ENCODE data around the gene GNGT2.

GNGT2 gene

GRCh38 chr17:49200423-49201083 lies 9.8 kb downstream of the GNGT2 start:
- no peaks in the 10 kb centered on the region for H3K4me1 ChIP-seq

DNA sequence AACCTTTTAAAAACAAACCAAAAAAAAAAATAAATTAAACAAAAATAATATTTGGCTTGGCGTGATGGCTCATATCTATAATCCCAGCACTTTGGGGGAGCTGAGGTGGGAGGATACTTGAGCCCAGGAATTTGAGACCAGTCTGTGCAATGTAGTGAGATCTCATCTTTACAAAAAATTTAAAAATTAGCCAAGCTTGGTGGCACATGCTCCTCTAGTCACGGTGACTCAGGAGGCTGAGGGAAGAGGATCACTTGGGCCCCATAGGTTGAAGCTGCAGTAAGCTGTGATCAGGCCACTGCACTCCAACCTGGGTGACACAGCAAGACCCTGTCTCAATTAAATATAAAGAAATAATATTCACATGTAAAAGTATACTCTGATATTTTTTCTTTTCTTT lies 12.2 kb downstream of the GNGT2 start:
- H3K27me3 ChIP-seq, result no peaks in the 10 kb centered on the region
- H3K36me3 ChIP-seq, result no peaks in the 10 kb centered on the region
- H3K4me1 ChIP-seq, result peaks cover 0 to 8% (median 6%) of the 10 kb centered on the region in 4 donors
- intact Hi-C loops (cut with DNase I; ENCODE audit: low total_unique reads), result no loop called here
- no peak for DNase-seq
- TF ChIP-seq CTCF (IDR thresholded peaks at IDR 0.05), result no peak
- H3K27ac ChIP-seq, result no peak overlapping the region
- no peaks in the 10 kb centered on the region for H3K9me3 ChIP-seq
- H3K4me3 ChIP-seq, result no peak overlapping the region

More at GRCh38 chr17:49200423-49201083, 9.8 kb downstream of the GNGT2 start:
- no peaks in the 10 kb centered on the region for H3K36me3 ChIP-seq
- no peaks in the 10 kb centered on the region for H3K9me3 ChIP-seq
- no peak overlapping the region for H3K27ac ChIP-seq
- intact Hi-C loops (cut with DNase I; ENCODE audit: low total_unique reads), result no loop called here
- no peak for TF ChIP-seq CTCF (IDR thresholded peaks at IDR 0.05)
- no peak for DNase-seq
- no peak overlapping the region for H3K4me3 ChIP-seq
- peaks cover 0 to 2% of the 10 kb centered on the region in 2 donors for H3K27me3 ChIP-seq

GRCh38 chr17:49197346-49197998 lies 12.9 kb downstream of the GNGT2 start:
- TF ChIP-seq CTCF (IDR thresholded peaks at IDR 0.05), result no peak
- DNase-seq, result no peak
- Histone ChIP-seq H3K9me3 (no peaks in the 10 kb centered on the region), H3K4me3 (no peak overlapping the region), H3K27me3 (no peaks in the 10 kb centered on the region), H3K36me3 (no peaks in the 10 kb centered on the region), H3K4me1 (peaks cover 0 to 11% (median 6%) of the 10 kb centered on the region in 4 donors), H3K27ac (no peak overlapping the region)
- intact Hi-C loops (cut with DNase I; ENCODE audit: low total_unique reads), result no loop called here

GRCh38 chr17:49196520-49196919 lies 13.9 kb downstream of the GNGT2 start:
- H3K27me3 ChIP-seq, result no peaks in the 10 kb centered on the region
- TF ChIP-seq CTCF (IDR thresholded peaks at IDR 0.05), result no peak
- no peak for DNase-seq
- H3K36me3 ChIP-seq, result no peaks in the 10 kb centered on the region
- intact Hi-C loops (cut with DNase I; ENCODE audit: low total_unique reads), result no loop called here
- H3K4me1 ChIP-seq, result peaks cover 0 to 12% (median 6%) of the 10 kb centered on the region in 4 donors
- H3K27ac ChIP-seq, result no peak overlapping the region
- H3K4me3 ChIP-seq, result no peak overlapping the region
- H3K9me3 ChIP-seq, result no peaks in the 10 kb centered on the region

- Histone ChIP-seq H3K27me3 (no peaks in the 10 kb centered on the region), H3K9me3 (no peaks in the 10 kb centered on the region), H3K36me3 (no peaks in the 10 kb centered on the region), H3K27ac (no peak overlapping the region), H3K4me3 (no peak overlapping the region), H3K4me1 (peaks cover 0 to 15% (median 7%) of the 10 kb centered on the region in 4 donors)
- DNase-seq, result no peak
- intact Hi-C loops (cut with DNase I; ENCODE audit: low total_unique reads), result no loop called here
- TF ChIP-seq CTCF (IDR thresholded peaks at IDR 0.05), result no peak
Observed at GRCh38 chr17:49195751-49196150, 14.6 kb downstream of the GNGT2 start.

Data from tibial artery (tissue), 4 donors.